ENCODE measurements around the gene SLC2A1. TPM values are rescaled to one million over a fixed set of nuclear protein-coding genes. Genes with fewer than 3 reads are reported as not detected.

Gene SLC2A1
- total and polyA plus RNA-seq, 9 of the 15 experiments (the other 6 are each of a cell fraction or from before 2014, with no cell fraction given) = 12.6 to 153 (median 48.0) TPM

DNA sequence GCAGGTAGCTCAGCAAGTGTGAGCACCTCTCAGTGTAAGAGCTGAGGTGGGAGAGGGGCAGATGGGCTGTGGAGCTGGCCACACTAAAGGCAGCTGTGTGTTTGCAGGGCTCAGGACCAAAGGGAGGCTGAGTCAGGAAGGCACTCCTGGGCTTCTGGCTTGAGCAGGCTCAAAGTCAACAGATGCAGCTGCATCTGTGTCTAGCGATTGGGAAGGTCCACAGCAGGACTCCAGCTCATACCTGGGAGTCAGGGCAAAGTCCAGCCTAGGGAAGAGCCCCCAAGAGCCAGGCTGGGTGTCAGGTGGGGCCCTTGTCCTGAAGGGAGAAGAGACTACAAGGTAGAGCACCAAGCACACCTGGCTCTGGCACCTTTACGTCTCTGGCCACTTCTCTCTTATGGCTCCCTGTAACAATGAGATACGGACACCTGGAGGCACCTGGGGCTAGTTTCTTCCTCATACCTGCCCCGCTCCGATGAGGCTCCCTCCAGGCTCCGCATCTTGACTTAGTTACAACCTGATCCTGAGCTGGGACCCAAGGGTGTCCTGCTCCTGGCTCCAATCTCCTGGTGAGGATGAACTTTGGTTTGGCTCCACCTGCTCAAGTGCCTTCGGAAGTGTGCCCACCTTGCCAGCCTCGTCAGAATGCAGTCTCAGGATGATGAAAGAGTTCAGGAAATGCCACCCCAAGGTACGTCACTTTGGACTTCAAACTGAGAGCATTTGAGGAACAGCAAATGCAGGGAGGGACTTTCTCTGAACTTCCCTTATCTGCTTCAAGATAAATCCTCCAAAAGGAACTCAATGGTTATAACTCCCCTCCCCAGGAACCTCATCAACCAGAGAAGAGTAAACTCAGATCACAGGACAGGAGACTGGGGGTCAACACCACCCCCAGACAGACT lies 21.5 kb upstream of the SLC2A1 start (continued):
- TF ChIP-seq, protein P1, sequence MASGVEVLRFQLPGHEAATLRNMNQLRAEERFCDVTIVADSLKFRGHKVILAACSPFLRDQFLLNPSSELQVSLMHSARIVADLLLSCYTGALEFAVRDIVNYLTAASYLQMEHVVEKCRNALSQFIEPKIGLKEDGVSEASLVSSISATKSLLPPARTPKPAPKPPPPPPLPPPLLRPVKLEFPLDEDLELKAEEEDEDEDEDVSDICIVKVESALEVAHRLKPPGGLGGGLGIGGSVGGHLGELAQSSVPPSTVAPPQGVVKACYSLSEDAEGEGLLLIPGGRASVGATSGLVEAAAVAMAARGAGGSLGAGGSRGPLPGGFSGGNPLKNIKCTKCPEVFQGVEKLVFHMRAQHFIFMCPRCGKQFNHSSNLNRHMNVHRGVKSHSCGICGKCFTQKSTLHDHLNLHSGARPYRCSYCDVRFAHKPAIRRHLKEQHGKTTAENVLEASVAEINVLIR (CRISPR knock-in tag; IDR thresholded peaks at IDR 0.05) = 0 out of 2 replicates have a peak, but pooled peaks have one; percentile 6
- peak; percentile 81; the same call in 1 of the 2 replicates for TF ChIP-seq SPI1 (IDR thresholded peaks at IDR 0.05; ENCODE audit: borderline replicate concordance, low read depth, low read length)
- TF ChIP-seq, protein P2, sequence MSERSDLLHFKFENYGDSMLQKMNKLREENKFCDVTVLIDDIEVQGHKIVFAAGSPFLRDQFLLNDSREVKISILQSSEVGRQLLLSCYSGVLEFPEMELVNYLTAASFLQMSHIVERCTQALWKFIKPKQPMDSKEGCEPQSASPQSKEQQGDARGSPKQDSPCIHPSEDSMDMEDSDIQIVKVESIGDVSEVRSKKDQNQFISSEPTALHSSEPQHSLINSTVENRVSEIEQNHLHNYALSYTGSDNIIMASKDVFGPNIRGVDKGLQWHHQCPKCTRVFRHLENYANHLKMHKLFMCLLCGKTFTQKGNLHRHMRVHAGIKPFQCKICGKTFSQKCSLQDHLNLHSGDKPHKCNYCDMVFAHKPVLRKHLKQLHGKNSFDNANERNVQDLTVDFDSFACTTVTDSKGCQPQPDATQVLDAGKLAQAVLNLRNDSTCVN (CRISPR knock-in tag; IDR thresholded peaks at IDR 0.05) = no peak
- TF ChIP-seq ATF7 (IDR thresholded peaks at IDR 0.05) = peak; percentile 35; the same call in 1 of the 2 replicates
- peak; percentile 54; the same call in 1 of the 2 replicates for TF ChIP-seq CREM (IDR thresholded peaks at IDR 0.05; ENCODE audit: low read depth)

- H3K79me2 ChIP-seq (ENCODE audit: control insufficient read depth, insufficient read depth, low read length) = no peaks in the 10 kb centered on the region
- no TSS peak for BruUV-seq (replicated peaks)
- no peaks in the 10 kb centered on the region for H3K9me1 ChIP-seq (ENCODE audit: control insufficient read depth, insufficient read depth, low read length)
- H3K9me3 ChIP-seq (replicated peaks; ENCODE audit: control insufficient read depth, insufficient read depth, low read depth, low read length) = no peaks in the 10 kb centered on the region
- H3K27ac ChIP-seq (ENCODE audit: extremely low read depth, low read depth, low read length) = no peak overlapping the region
- intact Hi-C loops (cut with micrococcal nuclease) = no loop called here
- H4K20me1 ChIP-seq (replicated peaks; ENCODE audit: control insufficient read depth, insufficient read depth, low read length) = no peaks in the 10 kb centered on the region
- H3K4me1 ChIP-seq (replicated peaks in 1 of 2; ENCODE audit: control insufficient read depth in 2 of 2, insufficient read depth in 2 of 2, low read length in 2 of 2) = peaks cover 20 to 25% of the 10 kb centered on the region in 2 experiments
- no peaks in the 10 kb centered on the region; the same call in 2 of the 3 replicates for H3K36me3 ChIP-seq (ENCODE audit: control insufficient read depth, insufficient read depth, low read length)
- in situ Hi-C loops (cut with MboI) = no loop called here
- 59% methylated on average over 2 of the region's 2 CpGs for WGBS (ENCODE audit: insufficient coverage, low coverage, missing lambda C conversion rate)
- no peak overlapping the region for H3K4me2 ChIP-seq (ENCODE audit: insufficient read depth, low read length)
- CTCF ChIA-PET (ENCODE audit: low intra/inter-chr PET ratio) = no interaction called here
- ATAC-seq (no peak), FAIRE-seq (no peak), DNase-seq (ENCODE audit: extremely low read depth in 1 of 4, low spot score in 3 of 4) (no peak)
- POLR2A ChIA-PET = interaction anchor here (1.4 kb wide), 1 partner anchor 21 kb away, joined by 5 read pairs; no protein-coding TSS in a partner anchor
- no peak overlapping the region for H3K4me3 ChIP-seq
- H3K27me3 ChIP-seq (ENCODE audit: control insufficient read depth in 2 of 2, insufficient read depth in 2 of 2, low read length in 2 of 2) = no peaks in the 10 kb centered on the region
- no peak overlapping the region for H3K9ac ChIP-seq (ENCODE audit: insufficient read depth in 1 of 2, low read depth in 2 of 2, low read length in 2 of 2)
- H2AFZ ChIP-seq (ENCODE audit: low read depth, low read length) = no peak overlapping the region
- TF ChIP-seq U2AF1 (optimal IDR thresholded peaks at IDR 0.05; ENCODE audit: low read depth, low read length) (no peak), SIX5 (IDR thresholded peaks at IDR 0.05; ENCODE audit: borderline replicate concordance in 1 of 2, insufficient read depth in 1 of 2, low read depth in 1 of 2, low read length in 2 of 2) (no peak), MCM3 (IDR thresholded peaks at IDR 0.05) (no peak), DNMT1 (IDR thresholded peaks at IDR 0.05) (no peak), ZNF778 (CRISPR knock-in tag; IDR thresholded peaks at IDR 0.05) (no peak), CREB5 (CRISPR knock-in tag; IDR thresholded peaks at IDR 0.05) (no peak), NR2F6 (CRISPR knock-in tag; IDR thresholded peaks at IDR 0.05) (no peak), MAFF (IDR thresholded peaks at IDR 0.05; ENCODE audit: low read length) (no peak), UBTF (IDR thresholded peaks at IDR 0.05; ENCODE audit: borderline replicate concordance in 1 of 2, low read depth in 2 of 2, low read length in 2 of 2) (no peak)
Measured at GRCh38 chr1:42979036-42979430, 20.4 kb upstream of the SLC2A1 start.
